Liver (tissue), 9 donors: ENCODE results near the gene EMID1. TPM values are rescaled to one million over a fixed set of nuclear protein-coding genes. Genes with fewer than 3 reads are reported as not detected.

Experiments used
- DNase-seq: peaks from one replicate; pipeline ENCODE4 v3.0.0-alpha.2; 2017; ENCODE audit warnings: low spot score
- H3K27ac ChIP-seq, 2 donors: one replicate each; pipeline ENCODE4 v1.7.0; 2013; ENCODE audit warnings: inconsistent platforms in 2 of 2, low read length in 2 of 2, control low read depth in 1 of 2, low read depth in 1 of 2, mild to moderate bottlenecking in 1 of 2
- H3K27me3 ChIP-seq, 4 donors: one replicate each; pipeline versions ENCODE4 v1.6.1 to v1.7.0; 2013; ENCODE audit warnings: low read length in 3 of 4, inconsistent platforms in 1 of 4, mild to moderate bottlenecking in 1 of 4, moderate library complexity in 1 of 4; ENCODE audit not compliant: control insufficient read depth in 4 of 4, insufficient read depth in 4 of 4
- H3K36me3 ChIP-seq, 4 donors: one replicate each; pipeline versions ENCODE4 v1.6.1 to v1.7.0; 2013; ENCODE audit warnings: low read length in 3 of 4, mild to moderate bottlenecking in 3 of 4, low read depth in 1 of 4, moderate library complexity in 1 of 4; ENCODE audit not compliant: control insufficient read depth in 4 of 4, insufficient read depth in 3 of 4
- H3K4me1 ChIP-seq, 4 donors: one replicate each; pipeline versions ENCODE4 v1.6.1 to v1.7.0; 2013; ENCODE audit warnings: low read length in 3 of 4, mild to moderate bottlenecking in 3 of 4, moderate library complexity in 1 of 4; ENCODE audit not compliant: control insufficient read depth in 4 of 4, insufficient read depth in 4 of 4
- H3K4me3 ChIP-seq, 3 donors: one replicate each; pipeline versions ENCODE4 v1.6.1 to v1.7.0; 2013; ENCODE audit warnings: low read length in 3 of 3, control low read depth in 1 of 3, low read depth in 1 of 3, mild to moderate bottlenecking in 1 of 3
- H3K9ac ChIP-seq, 2 donors: one replicate each; pipeline ENCODE4 v1.7.0; 2013; ENCODE audit warnings: low read length in 2 of 2, mild to moderate bottlenecking in 2 of 2, moderate library complexity in 2 of 2, control low read depth in 1 of 2, low read depth in 1 of 2
- H3K9me3 ChIP-seq, 4 donors: one replicate each; pipeline versions ENCODE4 v1.6.1 to v1.7.0; 2013; ENCODE audit warnings: low read length in 3 of 4; ENCODE audit not compliant: control insufficient read depth in 4 of 4
- EGR1 ChIP-seq, 2 donors: IDR thresholded peaks; 2 replicates each; pipeline ENCODE4 v1.6.1; 2016 to 2018; ENCODE audit warnings: antibody characterized with exemption in 2 of 2, low read depth in 2 of 2
- FOXA1 ChIP-seq: IDR thresholded peaks from 2 replicates; pipeline ENCODE4 v1.6.1; 2016; ENCODE audit warnings: antibody characterized with exemption
- GABPA ChIP-seq, 2 donors: IDR thresholded peaks in 1 of 2; conservative IDR thresholded peaks in 1 of 2; 2 replicates each; pipeline ENCODE4 v1.6.1; 2016; ENCODE audit warnings: antibody characterized with exemption in 2 of 2, mild to moderate bottlenecking in 1 of 2, moderate library complexity in 1 of 2
- HNF4A ChIP-seq, 2 donors: conservative IDR thresholded peaks; 2 replicates each; pipeline ENCODE4 v1.6.1; 2016; ENCODE audit warnings: antibody characterized with exemption in 2 of 2, mild to moderate bottlenecking in 2 of 2
- HNF4G ChIP-seq: IDR thresholded peaks from 2 replicates; pipeline ENCODE4 v1.6.1; 2016; ENCODE audit warnings: antibody characterized with exemption
- JUND ChIP-seq, 2 donors: IDR thresholded peaks; 2 replicates each; pipeline ENCODE4 v1.6.1; 2016; ENCODE audit warnings: antibody characterized with exemption in 2 of 2
- NR2F2 ChIP-seq: IDR thresholded peaks from 2 replicates; pipeline ENCODE4 v1.6.1; 2016; ENCODE audit warnings: antibody characterized with exemption
- SP1 ChIP-seq: IDR thresholded peaks from 2 replicates; pipeline ENCODE4 v1.6.1; 2018; ENCODE audit warnings: antibody characterized with exemption, mild to moderate bottlenecking
- TAF1 ChIP-seq: conservative IDR thresholded peaks from 2 replicates; pipeline ENCODE4 v1.6.1; 2016; ENCODE audit warnings: antibody characterized with exemption, mild to moderate bottlenecking
- WGBS: extraction: QIAGEN DNeasy Blood & Tissue Kit; methylation state at CpG from one replicate; pipeline ENCODE4 v1.1.7; 2013; 5-methylcytosine and 5-hydroxymethylcytosine counted together
- polyA plus RNA-seq, 2 donors: library from polyadenylated mRNA; stranded (reverse) in 1 of 2; unstranded in 1 of 2; fragments of 200-250 nt in 1 of 2; fragments of >200 nt in 1 of 2; fragmentation: Nextera tagmentation in 1 of 2; extraction: Ambion mirVana in 1 of 2; gene quantifications; one replicate each; pipeline versions ENCODE4 v1.2.1 to v1.2.3, GENCODE V29; 2013 to 2015
- total RNA-seq, 2 donors: library from RNA; depleted of rRNA; stranded (reverse); fragments of >200 nt; gene quantifications; one replicate each; pipeline ENCODE4 v1.2.3, GENCODE V29; 2014
- TF ChIP-seq, protein P1 (sequence below): IDR thresholded peaks from 2 replicates; pipeline ENCODE4 v1.6.1; 2016; ENCODE audit warnings: antibody characterized with exemption
- TF ChIP-seq, protein P2 (sequence below): IDR thresholded peaks from 2 replicates; pipeline ENCODE4 v1.6.1; 2016; ENCODE audit warnings: antibody characterized with exemption, mild to moderate bottlenecking
- TF ChIP-seq, protein P3 (sequence below): IDR thresholded peaks from 2 replicates; pipeline ENCODE4 v1.6.1; 2016; ENCODE audit warnings: antibody characterized with exemption
- donor health status: healthy.
- donor health status: healthy.
- donor health status: healthy.
- donor health status: healthy.
- donor health status: healthy.

The EMID1 gene
- total and polyA plus RNA-seq, 4 donors: 0.89 to 8.9 (median 2.1) TPM

DNA sequence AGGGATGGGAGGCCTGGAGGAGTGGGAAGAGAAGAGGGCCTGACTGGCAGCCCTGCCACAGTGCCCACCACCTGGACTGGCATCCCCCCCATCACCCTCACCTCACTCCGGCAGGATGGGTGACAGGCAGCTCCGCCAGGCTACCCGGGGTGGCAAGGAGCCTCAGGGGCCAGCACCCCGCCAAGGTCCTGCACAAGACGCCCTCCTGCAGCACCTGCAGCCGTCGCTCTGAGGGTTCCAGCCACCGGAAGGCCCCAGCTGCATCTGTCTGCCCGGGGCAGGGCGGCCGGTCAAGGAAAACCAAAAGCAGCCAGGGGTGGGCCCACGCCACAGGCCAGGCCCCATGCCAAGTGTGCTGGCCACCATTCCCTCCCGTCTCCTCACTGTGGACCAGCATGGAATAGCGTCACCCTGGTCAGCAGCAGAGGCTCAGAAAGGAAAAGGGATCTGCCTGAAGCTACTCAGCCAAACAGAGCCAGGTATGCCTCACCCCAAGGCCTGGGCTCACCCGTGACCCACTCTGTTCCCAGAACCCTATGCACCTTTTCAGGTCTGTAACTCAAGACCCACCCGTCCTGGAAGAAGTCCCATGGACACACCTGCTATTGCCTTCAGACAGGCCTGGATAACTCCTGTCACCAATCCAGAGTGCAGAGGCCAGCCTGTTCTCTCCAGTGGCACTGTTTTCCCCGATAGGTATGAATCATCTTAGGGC is 55.1 kb downstream of the EMID1 start:
- Histone ChIP-seq H3K4me3 (no peak overlapping the region), H3K36me3 (peaks cover 0 to 15% (median 3%) of the 10 kb centered on the region in 4 donors), H3K4me1 (no peaks in the 10 kb centered on the region), H3K27ac (no peak overlapping the region), H3K27me3 (no peaks in the 10 kb centered on the region), H3K9me3 (no peaks in the 10 kb centered on the region), H3K9ac (no peak overlapping the region)
- WGBS: 94% methylated on average over 17 of the region's 17 CpGs
- TF ChIP-seq HNF4G (no peak), SP1 (no peak), FOXA1 (no peak)
- DNase-seq: no peak

DNA sequence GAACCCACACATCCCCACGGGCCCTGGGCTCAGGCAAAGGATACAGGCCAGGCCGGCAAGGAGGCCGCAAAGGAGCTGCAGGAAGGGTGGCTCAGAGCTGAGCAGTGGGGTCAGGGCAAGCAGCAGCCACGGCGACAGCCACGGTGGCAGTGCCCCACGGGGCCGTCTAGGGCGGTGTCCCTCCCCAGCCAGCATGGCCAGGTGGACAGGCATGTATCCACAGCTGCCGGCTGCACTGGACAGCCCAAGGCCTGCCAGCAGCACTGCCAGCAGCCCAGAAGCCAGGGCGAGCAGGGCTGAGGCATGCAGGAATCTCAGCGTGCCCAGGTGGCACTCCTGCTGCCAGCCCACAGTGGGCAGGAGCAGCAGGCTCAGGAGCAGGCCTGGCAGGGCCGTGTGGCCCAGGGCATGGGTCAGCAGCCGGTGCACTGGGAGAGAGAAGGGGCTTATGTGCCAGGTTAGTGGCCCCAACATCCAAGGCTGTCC is 58.1 kb downstream of the EMID1 start:
- WGBS: 87% methylated on average over 14 of the region's 14 CpGs
- H3K27ac ChIP-seq: no peak overlapping the region
- DNase-seq: no peak

DNA sequence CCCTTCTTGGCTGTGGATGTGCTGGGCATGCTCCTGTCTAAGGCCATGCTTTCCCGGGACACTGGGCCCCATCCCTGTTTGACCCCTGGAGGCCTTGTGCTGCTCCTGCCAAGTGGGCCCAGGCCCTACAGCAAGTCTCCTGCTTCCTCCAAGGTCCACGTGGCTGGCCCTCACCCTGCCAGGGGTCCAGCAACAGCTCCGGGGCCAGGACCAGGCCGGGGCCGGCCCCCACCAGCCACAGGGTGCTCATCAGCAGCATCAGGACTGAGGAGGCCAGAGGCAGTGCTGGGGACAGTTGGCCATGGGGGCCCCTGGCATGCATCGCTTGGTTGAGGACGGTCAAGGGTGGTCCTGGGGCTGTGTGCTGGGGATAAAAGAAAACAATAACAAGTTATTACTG is 59.6 kb downstream of the EMID1 start:
- H3K36me3 ChIP-seq: peaks cover 0 to 10% (median 1%) of the 10 kb centered on the region in 4 donors
- no peaks in the 10 kb centered on the region for H3K27me3 ChIP-seq
- H3K4me1 ChIP-seq: peaks cover 3 to 27% (median 19%) of the 10 kb centered on the region in 4 donors
- no peak overlapping the region for H3K27ac ChIP-seq
- H3K4me3 ChIP-seq: no peak overlapping the region
- H3K9me3 ChIP-seq: no peaks in the 10 kb centered on the region
- WGBS: 96% methylated on average over 7 of the region's 7 CpGs
- H3K9ac ChIP-seq: no peak overlapping the region
- DNase-seq: no peak
- TF ChIP-seq EGR1 (IDR thresholded peaks at IDR 0.05; ENCODE audit: low read depth in 2 of 2) (no peak), GABPA (IDR thresholded peaks at IDR 0.05 in 1 of 2, conservative IDR thresholded peaks at IDR 0.05 in 1 of 2) (no peak), FOXA1 (no peak), HNF4A (conservative IDR thresholded peaks at IDR 0.05) (no peak), TAF1 (no peak), NR2F2 (no peak), SP1 (no peak), JUND (IDR thresholded peaks at IDR 0.05) (no peak), HNF4G (no peak)
- TF ChIP-seq, protein P1, sequence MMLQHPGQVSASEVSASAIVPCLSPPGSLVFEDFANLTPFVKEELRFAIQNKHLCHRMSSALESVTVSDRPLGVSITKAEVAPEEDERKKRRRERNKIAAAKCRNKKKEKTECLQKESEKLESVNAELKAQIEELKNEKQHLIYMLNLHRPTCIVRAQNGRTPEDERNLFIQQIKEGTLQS: no peak
- TF ChIP-seq, protein P2, sequence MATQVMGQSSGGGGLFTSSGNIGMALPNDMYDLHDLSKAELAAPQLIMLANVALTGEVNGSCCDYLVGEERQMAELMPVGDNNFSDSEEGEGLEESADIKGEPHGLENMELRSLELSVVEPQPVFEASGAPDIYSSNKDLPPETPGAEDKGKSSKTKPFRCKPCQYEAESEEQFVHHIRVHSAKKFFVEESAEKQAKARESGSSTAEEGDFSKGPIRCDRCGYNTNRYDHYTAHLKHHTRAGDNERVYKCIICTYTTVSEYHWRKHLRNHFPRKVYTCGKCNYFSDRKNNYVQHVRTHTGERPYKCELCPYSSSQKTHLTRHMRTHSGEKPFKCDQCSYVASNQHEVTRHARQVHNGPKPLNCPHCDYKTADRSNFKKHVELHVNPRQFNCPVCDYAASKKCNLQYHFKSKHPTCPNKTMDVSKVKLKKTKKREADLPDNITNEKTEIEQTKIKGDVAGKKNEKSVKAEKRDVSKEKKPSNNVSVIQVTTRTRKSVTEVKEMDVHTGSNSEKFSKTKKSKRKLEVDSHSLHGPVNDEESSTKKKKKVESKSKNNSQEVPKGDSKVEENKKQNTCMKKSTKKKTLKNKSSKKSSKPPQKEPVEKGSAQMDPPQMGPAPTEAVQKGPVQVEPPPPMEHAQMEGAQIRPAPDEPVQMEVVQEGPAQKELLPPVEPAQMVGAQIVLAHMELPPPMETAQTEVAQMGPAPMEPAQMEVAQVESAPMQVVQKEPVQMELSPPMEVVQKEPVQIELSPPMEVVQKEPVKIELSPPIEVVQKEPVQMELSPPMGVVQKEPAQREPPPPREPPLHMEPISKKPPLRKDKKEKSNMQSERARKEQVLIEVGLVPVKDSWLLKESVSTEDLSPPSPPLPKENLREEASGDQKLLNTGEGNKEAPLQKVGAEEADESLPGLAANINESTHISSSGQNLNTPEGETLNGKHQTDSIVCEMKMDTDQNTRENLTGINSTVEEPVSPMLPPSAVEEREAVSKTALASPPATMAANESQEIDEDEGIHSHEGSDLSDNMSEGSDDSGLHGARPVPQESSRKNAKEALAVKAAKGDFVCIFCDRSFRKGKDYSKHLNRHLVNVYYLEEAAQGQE: no peak

More for the DNA sequence above, 58.1 kb downstream of the EMID1 start:
- Histone ChIP-seq H3K9ac (no peak overlapping the region), H3K4me1 (peaks cover 3 to 15% (median 8%) of the 10 kb centered on the region in 4 donors), H3K9me3 (no peaks in the 10 kb centered on the region), H3K27me3 (no peaks in the 10 kb centered on the region), H3K36me3 (peaks cover 0 to 15% (median 3%) of the 10 kb centered on the region in 4 donors), H3K4me3 (no peak overlapping the region)
- TF ChIP-seq, protein P3, sequence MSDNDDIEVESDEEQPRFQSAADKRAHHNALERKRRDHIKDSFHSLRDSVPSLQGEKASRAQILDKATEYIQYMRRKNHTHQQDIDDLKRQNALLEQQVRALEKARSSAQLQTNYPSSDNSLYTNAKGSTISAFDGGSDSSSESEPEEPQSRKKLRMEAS: no peak
- TF ChIP-seq, protein P2: no peak
- no peak for TF ChIP-seq FOXA1
- TF ChIP-seq, protein P1: no peak
- no peak for TF ChIP-seq GABPA (IDR thresholded peaks at IDR 0.05 in 1 of 2, conservative IDR thresholded peaks at IDR 0.05 in 1 of 2)
- TF ChIP-seq EGR1 (IDR thresholded peaks at IDR 0.05; ENCODE audit: low read depth in 2 of 2): no peak
- TF ChIP-seq TAF1: no peak
- no peak for TF ChIP-seq NR2F2
